Stimulated activated CD4-positive, alpha-beta T cell treated with anti-CD3 and anti-CD28 coated beads, Interleukin-4, amount 100 ng/mL, for 48 hours (primary cell): ENCODE measurements around the gene OVCH2.
"Not testable (repeated sequence)": the region's sequence is repeated elsewhere in the genome, so short reads cannot be mapped to it uniquely, and the experiment has no call there.

Experiments
- DNase-seq, 2 donors: peaks; one replicate each; pipeline ENCODE4 v3.0.0-alpha.2; 2020; ENCODE audit warnings: low read depth in 2 of 2

Gene OVCH2, protein sequence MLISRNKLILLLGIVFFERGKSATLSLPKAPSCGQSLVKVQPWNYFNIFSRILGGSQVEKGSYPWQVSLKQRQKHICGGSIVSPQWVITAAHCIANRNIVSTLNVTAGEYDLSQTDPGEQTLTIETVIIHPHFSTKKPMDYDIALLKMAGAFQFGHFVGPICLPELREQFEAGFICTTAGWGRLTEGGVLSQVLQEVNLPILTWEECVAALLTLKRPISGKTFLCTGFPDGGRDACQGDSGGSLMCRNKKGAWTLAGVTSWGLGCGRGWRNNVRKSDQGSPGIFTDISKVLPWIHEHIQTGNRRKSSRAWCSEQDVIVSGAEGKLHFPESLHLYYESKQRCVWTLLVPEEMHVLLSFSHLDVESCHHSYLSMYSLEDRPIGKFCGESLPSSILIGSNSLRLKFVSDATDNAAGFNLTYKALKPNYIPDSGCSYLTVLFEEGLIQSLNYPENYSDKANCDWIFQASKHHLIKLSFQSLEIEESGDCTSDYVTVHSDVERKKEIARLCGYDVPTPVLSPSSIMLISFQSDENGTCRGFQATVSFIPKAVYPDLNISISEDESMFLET

DNA sequence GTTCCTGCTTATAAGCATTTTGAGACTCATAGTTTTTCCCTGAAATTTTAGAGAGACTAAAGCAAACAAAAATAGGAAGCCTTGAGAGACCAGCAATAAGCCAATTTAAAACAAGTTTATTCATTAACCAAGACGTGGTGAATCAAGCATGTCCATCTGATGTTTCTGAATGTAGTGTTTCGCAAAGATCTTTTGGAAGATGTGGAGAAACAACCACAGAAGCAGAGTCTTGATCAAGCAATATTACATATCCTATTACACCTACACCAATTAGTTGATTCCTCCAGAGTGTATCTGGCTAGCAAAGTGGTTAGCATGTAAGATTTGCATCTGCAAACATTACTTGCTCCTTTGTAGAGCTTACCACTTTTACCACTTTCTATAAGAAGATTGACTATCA is at the start of gene OVCH2:
Gene OVCH2, minus strand, starts transcription at position 101 of the 400 bp plus-strand sequence. Its CDS starts 83 bp downstream, at position 18.
- DNase-seq: no peak

DNA sequence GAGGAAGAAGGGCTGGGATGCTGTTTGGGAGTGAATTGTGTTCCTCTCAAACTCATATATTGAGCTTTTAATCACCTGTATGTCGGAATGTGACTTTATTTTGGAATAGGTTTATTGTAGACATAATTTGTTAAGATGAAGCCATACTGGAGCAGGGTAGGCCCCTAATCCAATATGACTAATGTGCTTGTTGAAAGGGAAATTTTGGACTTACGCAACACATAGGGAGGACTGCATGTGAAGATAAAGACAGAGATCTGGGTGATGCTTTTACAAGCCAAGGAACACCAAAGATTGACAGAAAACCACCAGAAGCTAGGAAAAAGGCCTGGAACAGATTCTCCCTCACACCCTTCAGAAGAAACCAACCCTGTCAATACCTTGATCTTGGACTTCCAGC is 43.2 kb upstream of the OVCH2 start:
- DNase-seq: no peak

DNA sequence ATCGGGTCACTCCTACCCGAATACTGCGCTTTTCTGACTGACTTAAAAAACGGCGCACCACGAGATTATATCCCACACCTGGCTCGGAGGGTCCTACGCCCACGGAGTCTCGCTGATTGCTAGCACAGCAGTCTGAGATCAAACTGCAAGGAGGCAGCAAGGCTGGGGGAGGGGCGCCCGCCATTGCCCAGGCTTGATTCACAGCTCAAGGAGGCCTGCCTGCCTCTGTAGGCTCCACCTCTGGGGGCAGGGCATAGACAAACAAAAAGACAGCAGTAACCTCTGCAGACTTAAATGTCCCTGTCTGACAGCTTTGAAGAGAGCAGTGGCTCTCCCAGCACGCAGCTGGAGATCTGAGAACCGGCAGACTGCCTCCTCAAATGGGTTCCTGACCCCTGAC is 28.5 kb upstream of the OVCH2 start:
- DNase-seq: not testable (repeated sequence)

DNA sequence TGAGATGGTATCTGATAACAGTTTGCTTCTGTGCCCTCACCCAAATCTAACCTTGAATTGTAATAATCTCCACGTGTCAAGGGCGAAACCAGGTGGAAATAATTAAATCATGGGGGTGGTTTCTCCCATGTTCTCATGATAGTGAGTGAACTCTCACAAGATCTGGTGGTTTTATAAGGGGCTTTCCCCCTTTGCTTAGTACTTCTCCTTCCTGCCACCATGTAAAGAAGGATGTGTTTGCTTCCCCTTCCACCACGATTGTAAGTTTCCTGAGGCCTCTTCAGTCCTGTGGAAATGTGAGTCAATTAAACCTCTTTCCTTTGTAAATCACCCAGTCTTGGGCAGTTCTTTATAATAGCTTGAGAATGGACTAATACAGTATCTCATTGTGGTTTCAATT is 8.5 kb upstream of the OVCH2 start:
- no peak for DNase-seq

DNA sequence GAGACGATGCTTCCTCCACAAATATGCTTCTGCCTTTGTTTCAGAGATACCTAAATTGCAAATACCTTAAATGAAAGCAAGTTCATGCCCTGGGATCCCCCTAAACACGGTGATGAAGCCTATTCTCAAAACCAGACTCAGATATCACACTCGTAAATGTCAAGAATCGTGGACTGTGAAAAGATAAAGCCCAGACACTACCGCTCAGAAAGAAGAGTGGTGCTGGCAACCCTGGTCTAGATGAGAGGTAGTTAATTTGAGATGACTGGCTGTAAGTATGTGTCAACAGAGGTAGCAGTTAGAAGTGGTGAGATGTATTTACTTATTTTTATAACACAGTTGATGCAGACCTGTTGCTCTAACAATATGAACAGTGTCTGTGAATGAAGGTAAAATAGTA is 2.5 kb downstream of the OVCH2 start:
- no peak for DNase-seq

DNA sequence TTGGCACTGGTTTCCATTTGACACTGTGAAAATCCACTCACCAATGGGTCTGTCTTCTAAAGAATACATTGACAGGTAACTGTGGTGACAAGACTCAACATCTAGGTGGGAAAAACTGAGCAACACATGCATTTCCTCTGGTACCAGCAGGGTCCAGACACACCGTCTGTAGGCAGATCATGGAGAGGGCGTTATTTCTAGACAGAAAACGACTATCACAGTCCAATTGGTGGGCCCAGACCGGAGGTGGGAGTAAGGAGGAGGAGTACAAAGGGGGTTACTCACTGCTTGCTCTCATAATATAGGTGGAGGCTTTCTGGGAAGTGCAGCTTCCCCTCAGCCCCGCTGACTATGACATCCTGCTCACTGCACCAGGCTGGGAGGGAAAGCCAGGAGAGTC is 9.9 kb downstream of the OVCH2 start:
- DNase-seq: no peak

DNA sequence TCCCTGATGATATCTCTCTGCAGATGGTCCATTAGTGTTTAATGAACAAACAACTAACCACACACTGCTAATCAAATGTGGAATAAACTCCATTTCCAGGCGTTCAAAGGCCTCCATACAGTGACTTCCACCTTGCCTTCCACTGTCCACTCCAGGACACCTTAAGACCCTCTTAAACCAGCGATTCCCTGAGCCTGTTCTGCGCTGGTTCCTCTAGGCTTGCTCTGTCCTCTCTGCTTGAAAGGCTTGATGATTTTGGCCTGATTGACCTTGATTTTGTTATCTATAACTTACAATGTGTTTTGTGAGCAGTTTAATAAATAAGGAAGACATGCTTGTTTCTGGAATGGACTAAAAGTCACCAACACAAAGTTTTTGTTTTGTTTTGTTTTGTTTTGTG is 12.0 kb downstream of the OVCH2 start:
- DNase-seq: no peak

DNA sequence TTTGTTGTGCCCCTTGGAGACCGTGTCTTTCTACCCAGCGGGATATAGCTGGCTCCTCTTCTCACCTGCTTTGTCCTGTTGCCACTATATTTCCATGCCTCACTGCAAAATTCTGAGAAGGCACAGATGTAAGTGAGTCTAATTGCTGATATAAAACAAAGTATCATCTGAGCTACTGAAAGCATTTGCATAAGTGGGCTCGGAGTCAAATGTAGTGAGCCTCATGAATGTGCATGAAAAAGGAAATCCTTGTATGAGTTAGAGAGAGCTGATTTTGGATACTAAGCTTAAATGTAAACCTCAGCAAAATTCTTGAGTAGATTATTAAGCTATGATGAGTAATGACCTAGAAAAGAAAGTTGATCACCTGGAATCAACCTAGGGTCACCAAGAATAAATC is 13.9 kb downstream of the OVCH2 start:
- no peak for DNase-seq

DNA sequence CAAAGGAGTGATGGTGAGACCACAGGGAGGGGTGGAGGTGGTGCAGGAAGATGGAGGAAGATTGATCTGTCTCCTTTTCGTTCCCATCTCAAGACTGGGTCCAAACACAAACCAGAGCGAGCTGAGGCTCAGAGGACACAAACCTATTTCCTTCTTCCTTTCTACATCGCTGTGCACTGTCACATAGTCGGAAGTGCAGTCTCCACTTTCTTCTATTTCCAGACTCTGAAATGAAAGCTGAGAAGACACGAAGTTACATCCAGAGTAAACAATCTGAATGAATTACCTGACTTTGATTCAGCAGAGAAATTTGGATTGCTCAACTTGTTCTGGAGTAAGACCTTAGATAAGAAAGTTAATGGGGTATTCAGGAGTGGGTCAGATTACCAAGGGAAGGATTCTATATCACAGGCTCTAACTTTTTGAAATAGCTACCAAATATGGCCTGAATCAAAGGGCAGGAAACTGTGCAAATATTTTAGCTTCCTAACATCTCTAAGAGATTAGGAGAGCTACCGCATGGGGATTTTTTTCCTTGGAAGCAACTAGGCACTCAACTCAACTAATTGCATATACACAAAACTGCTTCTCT is 14.4 kb downstream of the OVCH2 start:
- no peak for DNase-seq

DNA sequence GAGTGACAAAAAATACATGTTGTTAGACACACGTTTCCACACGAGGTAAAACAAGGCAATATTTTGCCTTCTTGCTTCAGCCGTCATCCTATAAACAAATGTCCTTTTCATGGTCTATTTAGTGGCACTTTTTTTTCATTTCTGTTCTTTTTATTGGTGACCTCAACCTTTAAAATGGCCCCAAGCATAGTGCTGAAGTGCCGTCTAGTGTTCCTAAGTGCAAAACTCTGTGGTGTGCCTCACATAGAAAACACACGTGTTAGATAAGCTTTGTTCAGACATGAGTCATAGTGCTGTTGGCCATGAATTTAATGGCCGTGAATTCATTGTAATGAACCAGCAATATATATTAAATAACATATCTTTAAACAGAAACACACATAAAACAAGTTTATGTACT is 15.6 kb downstream of the OVCH2 start:
- no peak for DNase-seq

DNA sequence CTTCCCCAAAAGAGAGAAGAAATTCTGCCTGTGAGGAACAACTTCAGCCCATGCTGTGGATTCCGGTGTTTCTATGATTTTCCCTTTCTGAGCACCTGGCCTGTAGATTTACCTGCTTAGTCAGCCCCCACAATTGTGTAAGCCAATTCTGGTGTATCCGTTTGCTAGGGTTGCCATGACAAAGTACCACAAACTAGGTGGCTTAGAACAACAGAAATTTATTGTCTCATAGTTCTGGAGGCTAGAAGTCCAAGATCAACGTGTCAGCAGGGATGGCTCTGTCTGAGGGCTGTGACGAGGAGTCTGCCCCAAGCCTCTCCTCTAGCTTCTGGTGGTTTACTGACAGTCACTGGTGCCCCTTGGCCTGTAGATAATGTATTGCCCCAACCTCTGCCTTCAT is 17.0 kb downstream of the OVCH2 start:
- DNase-seq: no peak

DNA sequence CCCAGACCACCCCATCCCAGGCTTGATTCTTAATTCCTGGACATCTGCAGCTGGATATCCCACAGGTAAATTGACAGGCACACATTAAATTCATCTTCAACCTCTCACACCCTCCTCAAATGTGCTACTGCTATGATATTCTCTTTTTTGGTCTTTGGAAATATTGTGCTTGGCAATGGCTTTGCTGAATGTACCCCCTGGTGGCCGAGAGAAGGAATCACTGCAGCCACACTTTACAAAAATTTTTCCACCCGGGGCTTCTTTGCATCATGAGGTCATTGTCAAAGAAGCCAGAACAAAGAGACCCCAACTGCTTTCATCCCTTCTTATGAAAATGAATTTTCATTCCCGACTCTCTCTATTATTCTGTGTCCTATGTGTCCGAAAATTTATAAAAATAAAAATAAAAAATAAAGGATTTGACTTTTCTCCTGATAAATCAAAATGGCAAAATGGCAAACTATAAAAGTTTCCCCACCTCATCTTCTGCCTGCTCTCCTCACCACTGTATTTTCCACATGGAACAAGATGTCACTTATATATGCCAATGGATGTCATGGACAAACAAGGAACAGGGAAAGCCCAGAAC is 17.9 kb downstream of the OVCH2 start:
- no peak for DNase-seq

DNA sequence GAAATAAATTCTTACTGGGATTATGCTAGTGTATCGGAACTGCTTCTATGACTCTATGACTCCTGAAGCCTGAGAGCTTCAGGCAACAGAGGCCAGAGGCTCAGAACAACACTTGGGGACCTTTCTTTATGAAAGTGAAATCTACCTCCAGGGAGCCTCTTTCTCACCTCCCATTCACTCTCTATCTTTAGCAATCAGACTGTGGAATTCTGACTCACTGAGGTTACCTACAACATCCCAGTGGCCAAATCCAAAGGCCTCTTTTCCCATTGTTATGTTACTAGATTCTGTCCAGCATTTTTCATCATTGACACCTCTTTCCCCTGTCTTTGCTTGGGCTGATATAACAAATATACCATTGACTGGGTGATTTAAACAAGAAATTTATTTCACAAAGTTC is 18.9 kb downstream of the OVCH2 start:
- no peak for DNase-seq

DNA sequence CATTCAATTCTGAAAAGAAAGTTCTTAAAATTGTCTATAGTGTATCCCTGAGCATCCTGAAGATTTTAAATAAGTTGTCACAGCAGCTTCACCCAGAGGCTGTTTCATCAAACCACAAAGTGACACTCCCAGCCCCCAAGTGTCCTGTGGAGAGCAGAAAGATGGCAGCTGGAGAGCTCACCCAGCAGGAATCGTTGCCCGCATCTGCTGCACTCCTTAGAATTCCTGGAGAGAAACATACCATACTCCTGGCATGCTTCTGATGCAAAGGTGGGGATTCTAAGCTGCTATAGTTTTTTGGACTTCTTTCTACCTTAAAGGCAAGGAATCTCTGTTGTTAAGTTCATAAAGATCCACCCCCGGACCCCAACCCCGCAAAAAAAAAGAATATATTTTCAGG is 19.5 kb downstream of the OVCH2 start:
- no peak for DNase-seq

DNA sequence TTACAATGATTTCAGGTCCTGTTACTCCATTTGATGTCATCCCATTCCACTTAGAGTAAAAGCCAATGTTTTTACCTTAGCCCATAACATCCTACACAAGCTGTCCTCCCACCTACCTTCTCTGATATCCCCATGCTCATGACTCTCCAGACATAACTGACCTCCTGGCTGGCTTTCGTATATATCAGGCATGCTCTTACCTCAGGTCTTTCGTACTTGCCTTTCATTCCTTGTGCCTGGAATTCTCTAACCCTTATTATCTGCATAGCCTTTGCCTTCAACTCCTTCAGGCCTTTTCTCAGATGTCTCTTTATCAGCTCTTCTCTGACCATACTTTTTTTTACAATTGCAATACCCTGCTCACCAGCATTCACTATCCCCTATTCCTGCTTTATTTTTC is 22.7 kb downstream of the OVCH2 start:
- DNase-seq: no peak

DNA sequence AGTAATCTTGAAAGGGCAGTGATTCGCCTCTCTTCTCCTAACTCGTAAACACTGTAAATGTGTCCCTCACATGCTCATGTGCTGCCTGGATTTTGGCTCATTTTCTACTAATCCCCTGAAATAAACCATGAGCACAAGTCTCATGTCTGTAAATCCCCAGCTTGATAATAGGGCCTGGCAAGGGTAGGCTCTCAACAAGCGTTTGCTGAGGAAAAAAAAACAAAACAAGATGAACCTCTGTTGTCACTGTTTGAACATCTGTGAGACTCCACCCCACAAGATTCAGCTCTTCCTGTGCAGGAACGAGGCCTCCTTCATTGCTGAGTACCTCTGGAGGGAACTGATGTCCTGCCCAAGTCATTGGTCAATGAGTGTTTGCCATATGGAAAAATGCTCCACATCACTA is 28.5 kb downstream of the OVCH2 start:
- no peak for DNase-seq

DNA sequence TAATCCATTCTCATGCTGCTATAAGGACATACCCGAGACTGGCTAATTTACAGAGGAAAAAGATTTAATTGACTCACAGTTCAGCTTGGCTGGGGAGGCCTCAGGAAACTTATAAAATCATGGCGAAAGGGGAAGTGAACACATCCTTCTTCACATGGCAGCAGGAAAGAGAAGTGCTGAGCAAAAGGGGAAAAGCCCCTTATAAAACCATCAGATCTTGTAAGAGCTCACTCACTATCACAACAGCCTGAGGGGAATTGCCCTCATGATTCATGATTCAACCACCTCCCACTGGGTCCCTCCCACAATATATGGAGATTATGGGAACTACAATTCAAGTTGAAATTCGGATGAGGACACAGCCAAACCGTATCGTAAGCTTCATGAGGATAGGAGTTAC is 29.2 kb downstream of the OVCH2 start:
- no peak for DNase-seq

DNA sequence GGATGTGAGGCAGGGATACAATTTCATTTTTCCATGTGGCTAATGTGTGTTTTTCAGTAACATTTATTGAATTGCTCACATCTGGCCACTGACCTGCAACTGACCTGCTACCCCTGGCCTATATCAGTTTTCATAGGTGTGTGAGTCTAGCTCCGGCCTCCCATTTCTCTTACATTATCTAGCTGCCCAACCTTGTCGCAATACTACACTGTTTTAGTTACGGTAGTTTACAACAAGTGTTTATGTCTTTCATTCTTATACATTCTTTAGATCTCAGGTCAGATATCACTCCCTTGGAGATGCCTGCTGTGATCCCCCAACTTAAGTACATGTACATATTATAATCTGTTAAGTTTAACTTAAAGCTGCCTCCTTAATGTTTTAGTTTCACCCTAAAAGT is 30.6 kb downstream of the OVCH2 start:
- DNase-seq: no peak

DNA sequence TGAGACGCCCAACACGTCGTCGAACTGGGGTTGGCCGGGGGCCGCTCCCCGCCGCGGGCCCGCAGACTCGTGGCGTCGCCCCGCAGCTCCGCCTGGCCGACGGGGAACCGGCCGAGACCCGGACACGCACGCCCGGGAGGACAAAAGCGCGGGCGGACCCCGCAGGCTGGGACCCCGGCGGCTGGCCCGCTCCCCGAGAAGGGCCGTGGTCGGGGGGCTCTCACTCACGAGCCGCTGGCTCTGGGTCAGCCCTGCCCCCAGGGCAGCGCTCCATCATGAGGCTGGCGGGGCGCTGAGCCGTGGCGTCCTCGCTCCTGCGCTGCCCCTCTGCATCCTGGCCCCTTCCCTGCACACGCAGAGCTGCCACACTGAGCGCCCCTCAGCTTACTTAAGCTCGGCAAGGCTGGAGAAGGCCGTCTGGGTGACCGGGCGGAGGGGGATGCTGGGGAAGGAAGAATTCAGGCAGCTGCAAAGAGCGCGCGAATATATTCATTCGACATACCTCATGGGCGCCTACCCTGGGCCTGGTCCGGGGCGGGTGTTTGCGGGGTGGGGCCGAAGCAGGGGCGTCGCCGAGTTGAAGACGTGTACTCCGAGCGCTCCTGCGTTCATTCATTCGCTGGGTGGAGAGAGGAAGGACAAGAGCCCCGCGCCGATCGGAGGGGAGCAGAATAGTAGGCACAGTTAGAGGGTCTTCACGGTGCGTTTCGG is 32.4 kb downstream of the OVCH2 start:
- DNase-seq: no peak

DNA sequence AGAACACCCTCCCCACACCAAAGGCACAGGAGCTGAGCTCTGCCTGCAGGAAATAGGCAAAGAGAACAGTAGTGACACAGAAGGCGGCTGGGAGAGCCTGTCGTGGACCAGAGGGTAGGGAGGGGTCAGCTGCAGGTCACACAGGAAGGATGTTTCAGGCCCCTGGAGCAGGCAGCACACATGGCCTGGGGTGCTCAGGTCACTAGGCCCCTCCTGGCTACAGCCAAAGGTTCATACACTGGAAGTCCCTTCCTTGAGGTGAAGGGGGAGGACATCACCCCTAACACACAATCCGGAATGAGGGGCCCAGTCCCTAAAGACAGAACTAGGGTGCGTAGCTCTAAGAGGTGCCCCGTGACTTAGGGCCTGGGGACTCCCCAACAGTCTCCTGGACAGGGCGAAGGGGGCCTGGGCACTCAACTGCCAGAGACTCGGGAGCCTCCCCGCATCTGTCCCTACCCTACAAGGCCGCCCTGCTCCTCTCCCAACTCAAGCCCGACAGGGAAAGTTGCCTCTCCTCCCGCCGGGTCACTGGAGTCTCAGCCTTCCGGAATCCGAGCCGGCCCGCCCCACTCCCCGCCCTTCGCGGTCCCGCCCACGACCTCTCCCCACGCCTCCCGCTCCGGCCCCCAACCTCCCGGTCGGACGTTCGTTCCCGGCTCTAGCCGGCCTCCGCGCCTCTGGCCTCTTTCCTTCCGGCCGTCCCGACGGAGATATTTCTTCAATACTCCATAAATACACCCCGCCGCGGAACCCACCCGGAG is 33.1 kb downstream of the OVCH2 start, which contains the start of gene CYB5R2:
Gene CYB5R2, minus strand, starts transcription at position 541 of the 764 bp plus-strand sequence. CDS start 675 bp downstream, outside the sequence.
- DNase-seq: no peak

DNA sequence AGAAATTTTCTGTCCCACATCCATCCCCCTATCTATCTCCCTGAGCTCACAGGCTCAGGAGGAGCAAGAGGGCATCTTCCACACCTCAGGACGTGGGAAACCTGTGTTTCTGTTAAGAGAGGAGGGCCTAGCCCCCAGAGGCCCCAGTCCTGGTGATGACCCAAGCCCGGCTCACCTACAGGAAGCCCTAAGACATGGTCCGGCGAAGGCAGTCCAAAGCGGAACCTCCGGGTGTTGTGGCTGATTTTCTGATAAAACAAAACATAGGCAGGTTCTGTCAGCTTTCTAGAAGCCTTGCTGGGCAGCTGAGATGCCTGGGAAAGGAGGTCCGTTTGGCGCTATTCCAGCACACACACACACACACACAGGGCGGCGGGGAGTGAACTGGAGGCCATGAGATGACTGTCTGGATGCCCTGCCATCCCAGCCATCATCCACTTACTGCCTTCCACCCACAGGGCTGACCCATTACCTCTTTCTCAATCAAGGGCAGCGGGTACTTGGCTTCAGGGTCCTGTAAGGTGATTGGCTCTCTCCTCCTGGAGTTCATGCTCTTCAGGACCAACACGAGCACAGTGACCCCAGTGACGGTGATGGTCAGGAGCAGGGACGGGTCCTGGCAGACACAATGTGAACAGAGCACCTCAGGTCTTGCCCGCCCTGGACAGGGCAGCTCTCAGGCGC is 33.9 kb downstream of the OVCH2 start:
- no peak for DNase-seq
